ENCODE measurements around the gene NAALADL2. TPM values are rescaled to one million over a fixed set of nuclear protein-coding genes. Genes with fewer than 3 reads are reported as not detected.

Gene NAALADL2
- total and polyA plus RNA-seq, 2 donors (not counting 1 experiment from before 2014, with no cell fraction given) = not detected

- no peak for TF ChIP-seq EZH2 (IDR thresholded peaks at IDR 0.05; ENCODE audit: borderline replicate concordance, insufficient read depth, low read depth, low read length, poor library complexity, severe bottlenecking)
- TF ChIP-seq, protein P1, sequence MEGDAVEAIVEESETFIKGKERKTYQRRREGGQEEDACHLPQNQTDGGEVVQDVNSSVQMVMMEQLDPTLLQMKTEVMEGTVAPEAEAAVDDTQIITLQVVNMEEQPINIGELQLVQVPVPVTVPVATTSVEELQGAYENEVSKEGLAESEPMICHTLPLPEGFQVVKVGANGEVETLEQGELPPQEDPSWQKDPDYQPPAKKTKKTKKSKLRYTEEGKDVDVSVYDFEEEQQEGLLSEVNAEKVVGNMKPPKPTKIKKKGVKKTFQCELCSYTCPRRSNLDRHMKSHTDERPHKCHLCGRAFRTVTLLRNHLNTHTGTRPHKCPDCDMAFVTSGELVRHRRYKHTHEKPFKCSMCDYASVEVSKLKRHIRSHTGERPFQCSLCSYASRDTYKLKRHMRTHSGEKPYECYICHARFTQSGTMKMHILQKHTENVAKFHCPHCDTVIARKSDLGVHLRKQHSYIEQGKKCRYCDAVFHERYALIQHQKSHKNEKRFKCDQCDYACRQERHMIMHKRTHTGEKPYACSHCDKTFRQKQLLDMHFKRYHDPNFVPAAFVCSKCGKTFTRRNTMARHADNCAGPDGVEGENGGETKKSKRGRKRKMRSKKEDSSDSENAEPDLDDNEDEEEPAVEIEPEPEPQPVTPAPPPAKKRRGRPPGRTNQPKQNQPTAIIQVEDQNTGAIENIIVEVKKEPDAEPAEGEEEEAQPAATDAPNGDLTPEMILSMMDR (IDR thresholded peaks at IDR 0.05) = no peak
- no peak overlapping the region for H3K4me3 ChIP-seq (ENCODE audit: control extremely low read depth in 1 of 5, extremely low read depth in 1 of 5, insufficient read depth in 1 of 5, low read depth in 2 of 5, low read length in 4 of 5)
- ChIA-PET POLR2A (no interaction called here), CTCF (no interaction called here)
- Mint-ChIP-seq H3K9me3 (ENCODE audit: insufficient read depth) (peaks cover 4% of the 10 kb centered on the region), H3K27ac (no peak overlapping the region), H3K4me3 (no peak overlapping the region), H3K4me1 (no peaks in the 10 kb centered on the region), H3K27me3 (no peaks in the 10 kb centered on the region)
- H3K4me2 ChIP-seq (replicated peaks; ENCODE audit: low read depth, low read length, poor library complexity, severe bottlenecking) = no peak overlapping the region
- H3K4me1 ChIP-seq (ENCODE audit: control insufficient read depth in 2 of 2, insufficient read depth in 2 of 2, low read length in 2 of 2) = no peaks in the 10 kb centered on the region
- no peak overlapping the region for H2AFZ ChIP-seq (ENCODE audit: insufficient read depth, low read depth, low read length, poor library complexity, severe bottlenecking)
- no peaks in the 10 kb centered on the region for H4K20me1 ChIP-seq (ENCODE audit: control insufficient read depth, insufficient read depth, low read length, poor library complexity, severe bottlenecking)
- DNase-seq (no peak), ATAC-seq (ENCODE audit: low read depth) (no peak)
- intact Hi-C loops (cut with micrococcal nuclease) = no loop called here
- no peaks in the 10 kb centered on the region for H3K36me3 ChIP-seq (replicated peaks in 1 of 2; ENCODE audit: control extremely low read depth in 1 of 2, control insufficient read depth in 1 of 2, extremely low read depth in 1 of 2, insufficient read depth in 2 of 2, low read length in 1 of 2)
- WGBS (ENCODE audit: insufficient coverage) = 88% methylated on average over 2 of the region's 8 CpGs
- H3K27ac ChIP-seq (ENCODE audit: low read length in 2 of 2) = no peak overlapping the region
- no peak overlapping the region for H3K9ac ChIP-seq (ENCODE audit: low read length)
- no peaks in the 10 kb centered on the region for H3K27me3 ChIP-seq (replicated peaks in 1 of 4; ENCODE audit: control extremely low read depth in 1 of 4, control insufficient read depth in 3 of 4, insufficient read depth in 4 of 4, low read length in 3 of 4)
- H3K9me3 ChIP-seq (ENCODE audit: control extremely low read depth in 1 of 3, control insufficient read depth in 2 of 3, insufficient read depth in 1 of 3, low read length in 2 of 3) = no peaks in the 10 kb centered on the region
- H3K79me2 ChIP-seq (ENCODE audit: control insufficient read depth, insufficient read depth, low read length) = no peaks in the 10 kb centered on the region
These were observed 487.6 kb downstream of the NAALADL2 start for GRCh38 chr3:175346573-175347356.

DNA sequence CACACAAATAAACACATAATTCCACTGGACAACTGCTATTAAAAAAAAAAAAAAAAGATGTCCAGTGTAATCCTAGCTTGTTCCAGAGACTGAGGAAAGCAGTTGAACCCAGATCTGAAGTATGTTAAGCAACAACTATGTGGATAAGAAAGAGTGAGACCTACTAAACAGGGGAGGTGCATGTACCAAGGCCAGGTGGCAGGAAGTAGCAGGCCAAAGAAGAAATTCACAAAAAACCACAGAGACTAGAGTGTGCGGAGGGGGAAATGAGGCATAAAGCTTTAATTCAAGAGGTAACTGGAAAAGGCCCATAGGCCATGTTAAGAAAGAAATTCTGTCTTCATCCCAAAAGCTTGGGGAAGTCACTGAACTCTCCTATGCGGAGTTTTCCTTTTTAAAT lies 490.0 kb downstream of the NAALADL2 start:
- no peak overlapping the region for H3K9ac ChIP-seq (ENCODE audit: low read length)
- ChIA-PET CTCF (no interaction called here), POLR2A (no interaction called here)
- no peaks in the 10 kb centered on the region for H3K4me1 ChIP-seq (ENCODE audit: control insufficient read depth in 2 of 2, insufficient read depth in 2 of 2, low read length in 2 of 2)
- Mint-ChIP-seq H3K27me3 (no peaks in the 10 kb centered on the region), H3K9me3 (ENCODE audit: insufficient read depth) (peaks cover 4% of the 10 kb centered on the region), H3K4me1 (no peaks in the 10 kb centered on the region), H3K27ac (no peak overlapping the region), H3K4me3 (no peak overlapping the region)
- no peaks in the 10 kb centered on the region for H3K9me3 ChIP-seq (ENCODE audit: control extremely low read depth in 1 of 3, control insufficient read depth in 2 of 3, insufficient read depth in 1 of 3, low read length in 2 of 3)
- H3K27me3 ChIP-seq (replicated peaks in 1 of 4; ENCODE audit: control extremely low read depth in 1 of 4, control insufficient read depth in 3 of 4, insufficient read depth in 4 of 4, low read length in 3 of 4) = no peaks in the 10 kb centered on the region
- H3K79me2 ChIP-seq (ENCODE audit: control insufficient read depth, insufficient read depth, low read length) = no peaks in the 10 kb centered on the region
- ATAC-seq (ENCODE audit: low read depth) = no peak
- TF ChIP-seq EZH2 (IDR thresholded peaks at IDR 0.05; ENCODE audit: borderline replicate concordance, insufficient read depth, low read depth, low read length, poor library complexity, severe bottlenecking) = no peak
- TF ChIP-seq, protein P1 (IDR thresholded peaks at IDR 0.05) = no peak
- no CpG with 5 or more reads among the region's 2 CpGs for WGBS (ENCODE audit: insufficient coverage)
- no peak for DNase-seq
- intact Hi-C loops (cut with micrococcal nuclease) = no loop called here
- no peak overlapping the region for H3K4me3 ChIP-seq (ENCODE audit: control extremely low read depth in 1 of 5, extremely low read depth in 1 of 5, insufficient read depth in 1 of 5, low read depth in 2 of 5, low read length in 4 of 5)
- H3K36me3 ChIP-seq (replicated peaks in 1 of 2; ENCODE audit: control extremely low read depth in 1 of 2, control insufficient read depth in 1 of 2, extremely low read depth in 1 of 2, insufficient read depth in 2 of 2, low read length in 1 of 2) = no peaks in the 10 kb centered on the region
- H2AFZ ChIP-seq (ENCODE audit: insufficient read depth, low read depth, low read length, poor library complexity, severe bottlenecking) = no peak overlapping the region
- H3K4me2 ChIP-seq (replicated peaks; ENCODE audit: low read depth, low read length, poor library complexity, severe bottlenecking) = no peak overlapping the region
- no peak overlapping the region for H3K27ac ChIP-seq (ENCODE audit: low read length in 2 of 2)
- H4K20me1 ChIP-seq (ENCODE audit: control insufficient read depth, insufficient read depth, low read length, poor library complexity, severe bottlenecking) = no peaks in the 10 kb centered on the region

All from B cell (primary cell).